SK-N-SH treated with all-trans-retinoic acid at 6 μM for 48 hours (cell line): ENCODE measurements around the gene SNAPC1.
A peak's percentile ranks its signal among the peaks of the same experiment; 100 is the strongest.

Experiments
- ATAC-seq: fragments of 200-7000 bp; cut with Tn5 transposase; 3 replicates; pipeline ENCODE4 v1.9.1; 2020; ENCODE audit warnings: mild to moderate bottlenecking, moderate library complexity
- BACH2 ChIP-seq: fragments of 250-450 bp; sonication (Bioruptor Pico); IDR thresholded peaks from 2 replicates; pipeline ENCODE4 v1.9.0; 2021; ENCODE audit warnings: mild to moderate bottlenecking, borderline replicate concordance
- CSDC2 ChIP-seq: fragments of 250-450 bp; sonication (Bioruptor Pico); IDR thresholded peaks from 2 replicates; pipeline ENCODE4 v1.5.0; 2020; ENCODE audit warnings: mild to moderate bottlenecking, moderate library complexity
- ESRRG ChIP-seq: fragments of 250-450 bp; sonication (Bioruptor Pico); IDR thresholded peaks from 2 replicates; pipeline ENCODE4 v1.6.1; 2021; ENCODE audit warnings: mild to moderate bottlenecking
- GLIS3 ChIP-seq: fragments of 250-450 bp; sonication (Bioruptor Pico); IDR thresholded peaks from 2 replicates; pipeline ENCODE4 v1.5.0; 2020; ENCODE audit warnings: mild to moderate bottlenecking, moderate library complexity
- ISL1 ChIP-seq: fragments of 250-450 bp; sonication (Bioruptor Pico); IDR thresholded peaks from 2 replicates; pipeline ENCODE4 v2.1.2; 2022; ENCODE audit warnings: mild to moderate bottlenecking, moderate library complexity
- OSR1 ChIP-seq: fragments of 250-450 bp; sonication (Bioruptor Pico); IDR thresholded peaks from 2 replicates; pipeline ENCODE4 v1.8.0; 2022; ENCODE audit warnings: moderate library complexity, mild to moderate bottlenecking, inconsistent platforms
- PPARA ChIP-seq: fragments of 250-450 bp; sonication (Bioruptor Pico); IDR thresholded peaks from 2 replicates; pipeline ENCODE4 v1.5.0; 2020; ENCODE audit warnings: mild to moderate bottlenecking, borderline replicate concordance
- RARB ChIP-seq: fragments of 250-450 bp; sonication (Bioruptor Pico); IDR thresholded peaks from 2 replicates; pipeline ENCODE4 v1.8.0; 2021; ENCODE audit warnings: mild to moderate bottlenecking, moderate library complexity
- SNAI2 ChIP-seq: fragments of 250-450 bp; sonication (Bioruptor Pico); IDR thresholded peaks from 2 replicates; pipeline ENCODE4 v1.5.0; 2020; ENCODE audit warnings: mild to moderate bottlenecking, moderate library complexity
- TCF4 ChIP-seq: fragments of 250-450 bp; sonication (Bioruptor Pico); IDR thresholded peaks from 2 replicates; pipeline ENCODE4 v1.8.0; 2021; ENCODE audit warnings: mild to moderate bottlenecking, moderate library complexity, borderline replicate concordance
- TOX ChIP-seq: fragments of 250-450 bp; sonication (Bioruptor Pico); IDR thresholded peaks from 2 replicates; pipeline ENCODE4 v1.8.0; 2021; ENCODE audit warnings: mild to moderate bottlenecking, moderate library complexity, borderline replicate concordance
- ZC3H10 ChIP-seq: fragments of 250-450 bp; sonication (Bioruptor Pico); IDR thresholded peaks from 2 replicates; pipeline ENCODE4 v1.5.1; 2021; ENCODE audit warnings: mild to moderate bottlenecking, moderate library complexity
- ZFP30 ChIP-seq: fragments of 450-650 bp; formaldehyde crosslinking; IDR thresholded peaks from 2 replicates; pipeline ENCODE4 v1.5.0; 2022; ENCODE audit warnings: mild to moderate bottlenecking, moderate library complexity
- ZNF565 ChIP-seq: fragments of 450-650 bp; formaldehyde crosslinking; conservative IDR thresholded peaks from 2 replicates; pipeline ENCODE4 v1.5.0; 2020; ENCODE audit warnings: low read depth, mild to moderate bottlenecking, moderate library complexity
- ZNF70 ChIP-seq: fragments of 450-650 bp; formaldehyde crosslinking; IDR thresholded peaks from 2 replicates; pipeline ENCODE4 v1.5.0; 2020; ENCODE audit warnings: mild to moderate bottlenecking, moderate library complexity
- ZNF8 ChIP-seq: fragments of 450-650 bp; formaldehyde crosslinking; IDR thresholded peaks from 2 replicates; pipeline ENCODE4 v1.5.0; 2020; ENCODE audit warnings: mild to moderate bottlenecking, moderate library complexity
- TF ChIP-seq, protein P1 (sequence below): fragments of 250-450 bp; sonication (Bioruptor Pico); IDR thresholded peaks from 2 replicates; pipeline ENCODE4 v1.5.1; 2020; ENCODE audit warnings: low read depth, mild to moderate bottlenecking, moderate library complexity
- TF ChIP-seq, protein P2 (sequence below): fragments of 250-450 bp; sonication (Bioruptor Pico); IDR thresholded peaks from 2 replicates; pipeline ENCODE4 v1.5.0; 2020; ENCODE audit warnings: mild to moderate bottlenecking, moderate library complexity
- TF ChIP-seq, protein P3 (sequence below): fragments of 250-450 bp; sonication (Bioruptor Pico); IDR thresholded peaks from 2 replicates; pipeline ENCODE4 v1.5.1; 2021; ENCODE audit warnings: mild to moderate bottlenecking, moderate library complexity
- TF ChIP-seq, protein P4 (sequence below): fragments of 250-450 bp; sonication (Bioruptor Pico); IDR thresholded peaks from 2 replicates; pipeline ENCODE4 v1.8.0; 2020; ENCODE audit warnings: mild to moderate bottlenecking, moderate library complexity, borderline replicate concordance
- TF ChIP-seq, protein P5 (sequence below): fragments of 250-450 bp; sonication (Bioruptor Pico); IDR thresholded peaks from 2 replicates; pipeline ENCODE4 v1.8.0; 2021; ENCODE audit warnings: low read depth, mild to moderate bottlenecking, moderate library complexity, borderline replicate concordance

The SNAPC1 gene

DNA sequence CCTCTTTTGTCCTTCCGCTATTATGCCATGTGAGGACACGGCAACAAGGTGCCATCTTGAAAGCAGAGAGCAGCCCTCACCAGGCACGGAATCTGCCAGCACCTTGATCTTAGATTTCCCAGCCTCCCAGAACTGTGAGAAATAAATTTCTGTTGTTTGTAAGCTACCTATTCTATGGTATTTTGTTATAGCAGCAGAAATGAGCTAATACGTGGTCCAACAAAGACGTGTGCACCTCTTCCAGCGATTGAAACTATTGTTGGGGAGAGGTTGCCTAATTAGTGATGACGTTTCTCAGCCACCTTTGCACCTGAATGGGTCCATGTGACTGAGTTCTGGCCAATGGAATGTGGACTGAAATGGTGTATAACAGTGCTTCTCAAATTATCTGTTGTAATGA lies 2.3 kb upstream of the SNAPC1 start:
- no peak for ATAC-seq
- TF ChIP-seq, protein P1, sequence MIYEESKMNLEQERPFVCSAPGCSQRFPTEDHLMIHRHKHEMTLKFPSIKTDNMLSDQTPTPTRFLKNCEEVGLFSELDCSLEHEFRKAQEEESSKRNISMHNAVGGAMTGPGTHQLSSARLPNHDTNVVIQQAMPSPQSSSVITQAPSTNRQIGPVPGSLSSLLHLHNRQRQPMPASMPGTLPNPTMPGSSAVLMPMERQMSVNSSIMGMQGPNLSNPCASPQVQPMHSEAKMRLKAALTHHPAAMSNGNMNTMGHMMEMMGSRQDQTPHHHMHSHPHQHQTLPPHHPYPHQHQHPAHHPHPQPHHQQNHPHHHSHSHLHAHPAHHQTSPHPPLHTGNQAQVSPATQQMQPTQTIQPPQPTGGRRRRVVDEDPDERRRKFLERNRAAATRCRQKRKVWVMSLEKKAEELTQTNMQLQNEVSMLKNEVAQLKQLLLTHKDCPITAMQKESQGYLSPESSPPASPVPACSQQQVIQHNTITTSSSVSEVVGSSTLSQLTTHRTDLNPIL (CRISPR knock-in tag), result no peak
- TF ChIP-seq BACH2 (CRISPR knock-in tag) (no peak), PPARA (CRISPR knock-in tag) (no peak), CSDC2 (CRISPR knock-in tag) (no peak), RARB (CRISPR knock-in tag) (no peak), ISL1 (CRISPR knock-in tag) (no peak), ZNF70 (no peak), GLIS3 (CRISPR knock-in tag) (no peak), SNAI2 (no peak), ZNF565 (CRISPR knock-in tag) (no peak), TOX (CRISPR knock-in tag) (no peak), ESRRG (CRISPR knock-in tag) (no peak), ZNF8 (CRISPR knock-in tag) (no peak), ZFP30 (no peak)
- TF ChIP-seq, protein P2, sequence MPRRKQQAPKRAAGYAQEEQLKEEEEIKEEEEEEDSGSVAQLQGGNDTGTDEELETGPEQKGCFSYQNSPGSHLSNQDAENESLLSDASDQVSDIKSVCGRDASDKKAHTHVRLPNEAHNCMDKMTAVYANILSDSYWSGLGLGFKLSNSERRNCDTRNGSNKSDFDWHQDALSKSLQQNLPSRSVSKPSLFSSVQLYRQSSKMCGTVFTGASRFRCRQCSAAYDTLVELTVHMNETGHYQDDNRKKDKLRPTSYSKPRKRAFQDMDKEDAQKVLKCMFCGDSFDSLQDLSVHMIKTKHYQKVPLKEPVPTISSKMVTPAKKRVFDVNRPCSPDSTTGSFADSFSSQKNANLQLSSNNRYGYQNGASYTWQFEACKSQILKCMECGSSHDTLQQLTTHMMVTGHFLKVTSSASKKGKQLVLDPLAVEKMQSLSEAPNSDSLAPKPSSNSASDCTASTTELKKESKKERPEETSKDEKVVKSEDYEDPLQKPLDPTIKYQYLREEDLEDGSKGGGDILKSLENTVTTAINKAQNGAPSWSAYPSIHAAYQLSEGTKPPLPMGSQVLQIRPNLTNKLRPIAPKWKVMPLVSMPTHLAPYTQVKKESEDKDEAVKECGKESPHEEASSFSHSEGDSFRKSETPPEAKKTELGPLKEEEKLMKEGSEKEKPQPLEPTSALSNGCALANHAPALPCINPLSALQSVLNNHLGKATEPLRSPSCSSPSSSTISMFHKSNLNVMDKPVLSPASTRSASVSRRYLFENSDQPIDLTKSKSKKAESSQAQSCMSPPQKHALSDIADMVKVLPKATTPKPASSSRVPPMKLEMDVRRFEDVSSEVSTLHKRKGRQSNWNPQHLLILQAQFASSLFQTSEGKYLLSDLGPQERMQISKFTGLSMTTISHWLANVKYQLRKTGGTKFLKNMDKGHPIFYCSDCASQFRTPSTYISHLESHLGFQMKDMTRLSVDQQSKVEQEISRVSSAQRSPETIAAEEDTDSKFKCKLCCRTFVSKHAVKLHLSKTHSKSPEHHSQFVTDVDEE (CRISPR knock-in tag), result no peak
- TF ChIP-seq, protein P3, sequence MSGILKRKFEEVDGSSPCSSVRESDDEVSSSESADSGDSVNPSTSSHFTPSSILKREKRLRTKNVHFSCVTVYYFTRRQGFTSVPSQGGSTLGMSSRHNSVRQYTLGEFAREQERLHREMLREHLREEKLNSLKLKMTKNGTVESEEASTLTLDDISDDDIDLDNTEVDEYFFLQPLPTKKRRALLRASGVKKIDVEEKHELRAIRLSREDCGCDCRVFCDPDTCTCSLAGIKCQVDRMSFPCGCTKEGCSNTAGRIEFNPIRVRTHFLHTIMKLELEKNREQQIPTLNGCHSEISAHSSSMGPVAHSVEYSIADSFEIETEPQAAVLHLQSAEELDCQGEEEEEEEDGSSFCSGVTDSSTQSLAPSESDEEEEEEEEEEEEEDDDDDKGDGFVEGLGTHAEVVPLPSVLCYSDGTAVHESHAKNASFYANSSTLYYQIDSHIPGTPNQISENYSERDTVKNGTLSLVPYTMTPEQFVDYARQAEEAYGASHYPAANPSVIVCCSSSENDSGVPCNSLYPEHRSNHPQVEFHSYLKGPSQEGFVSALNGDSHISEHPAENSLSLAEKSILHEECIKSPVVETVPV, result no peak
- TF ChIP-seq, protein P4, sequence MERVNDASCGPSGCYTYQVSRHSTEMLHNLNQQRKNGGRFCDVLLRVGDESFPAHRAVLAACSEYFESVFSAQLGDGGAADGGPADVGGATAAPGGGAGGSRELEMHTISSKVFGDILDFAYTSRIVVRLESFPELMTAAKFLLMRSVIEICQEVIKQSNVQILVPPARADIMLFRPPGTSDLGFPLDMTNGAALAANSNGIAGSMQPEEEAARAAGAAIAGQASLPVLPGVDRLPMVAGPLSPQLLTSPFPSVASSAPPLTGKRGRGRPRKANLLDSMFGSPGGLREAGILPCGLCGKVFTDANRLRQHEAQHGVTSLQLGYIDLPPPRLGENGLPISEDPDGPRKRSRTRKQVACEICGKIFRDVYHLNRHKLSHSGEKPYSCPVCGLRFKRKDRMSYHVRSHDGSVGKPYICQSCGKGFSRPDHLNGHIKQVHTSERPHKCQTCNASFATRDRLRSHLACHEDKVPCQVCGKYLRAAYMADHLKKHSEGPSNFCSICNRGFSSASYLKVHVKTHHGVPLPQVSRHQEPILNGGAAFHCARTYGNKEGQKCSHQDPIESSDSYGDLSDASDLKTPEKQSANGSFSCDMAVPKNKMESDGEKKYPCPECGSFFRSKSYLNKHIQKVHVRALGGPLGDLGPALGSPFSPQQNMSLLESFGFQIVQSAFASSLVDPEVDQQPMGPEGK, result no peak

DNA sequence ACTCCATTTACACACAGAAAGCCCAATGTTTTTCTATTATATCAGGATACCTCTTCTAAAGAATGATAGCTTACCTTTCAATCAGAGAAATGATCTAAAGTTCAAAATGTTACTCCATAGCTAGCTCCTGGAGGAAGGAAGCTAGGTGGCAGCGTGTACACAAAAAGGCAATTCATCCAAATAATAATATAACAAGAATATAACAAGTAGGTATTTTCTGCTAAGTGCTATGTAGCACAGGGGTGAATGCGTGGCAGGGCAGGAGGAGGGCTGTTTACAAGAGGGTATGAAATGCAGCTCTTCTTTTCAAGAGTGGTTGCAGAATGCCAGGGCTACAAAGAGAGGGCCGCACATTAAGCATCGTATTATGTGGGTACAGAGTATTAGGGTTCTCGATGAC lies 663 bp upstream of the SNAPC1 start:
- peak; percentile 14 for ATAC-seq
- TF ChIP-seq SNAI2 (no peak), ZNF8 (CRISPR knock-in tag) (no peak), PPARA (CRISPR knock-in tag) (no peak), TOX (CRISPR knock-in tag) (no peak), OSR1 (CRISPR knock-in tag) (no peak), BACH2 (CRISPR knock-in tag) (no peak), ZNF70 (no peak), CSDC2 (CRISPR knock-in tag) (no peak), ZC3H10 (CRISPR knock-in tag) (no peak), TCF4 (CRISPR knock-in tag) (no peak), GLIS3 (CRISPR knock-in tag) (no peak)
- TF ChIP-seq, protein P3, result no peak
- TF ChIP-seq, protein P4, result no peak
- TF ChIP-seq, protein P5, sequence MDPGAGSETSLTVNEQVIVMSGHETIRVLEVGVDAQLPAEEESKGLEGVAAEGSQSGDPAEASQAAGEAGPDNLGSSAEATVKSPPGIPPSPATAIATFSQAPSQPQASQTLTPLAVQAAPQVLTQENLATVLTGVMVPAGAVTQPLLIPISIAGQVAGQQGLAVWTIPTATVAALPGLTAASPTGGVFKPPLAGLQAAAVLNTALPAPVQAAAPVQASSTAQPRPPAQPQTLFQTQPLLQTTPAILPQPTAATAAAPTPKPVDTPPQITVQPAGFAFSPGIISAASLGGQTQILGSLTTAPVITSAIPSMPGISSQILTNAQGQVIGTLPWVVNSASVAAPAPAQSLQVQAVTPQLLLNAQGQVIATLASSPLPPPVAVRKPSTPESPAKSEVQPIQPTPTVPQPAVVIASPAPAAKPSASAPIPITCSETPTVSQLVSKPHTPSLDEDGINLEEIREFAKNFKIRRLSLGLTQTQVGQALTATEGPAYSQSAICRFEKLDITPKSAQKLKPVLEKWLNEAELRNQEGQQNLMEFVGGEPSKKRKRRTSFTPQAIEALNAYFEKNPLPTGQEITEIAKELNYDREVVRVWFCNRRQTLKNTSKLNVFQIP (CRISPR knock-in tag), result no peak
